Measurements from ENCODE around the gene MCTP1.

- TF ChIP-seq CTCF (IDR thresholded peaks at IDR 0.05 in 4 of 5, conservative IDR thresholded peaks at IDR 0.05 in 1 of 5), result no peak
- TF ChIP-seq POLR2A (IDR thresholded peaks at IDR 0.05), result no peak
Observed at GRCh38 chr5:95090774-95091173, 194.1 kb downstream of the MCTP1 start.
